Activated T-cell treated with anti-CD3 and anti-CD28 coated beads, Interleukin-2, amount 50 U/mL, for 24 hours (primary cell): ENCODE data around the gene ATXN1.

Experiments
- DNase-seq: peaks from one replicate; pipeline ENCODE4 v3.0.0-alpha.2; 2020
- H3K27ac Mint-ChIP-seq: 2 replicates; pipeline ENCODE4 v1.8.0; 2020; ENCODE audit warnings: mild to moderate bottlenecking, mixed read lengths
- H3K27me3 Mint-ChIP-seq: 2 replicates; pipeline ENCODE4 v1.8.0; 2020; ENCODE audit warnings: mixed read lengths
- H3K36me3 Mint-ChIP-seq: 2 replicates; pipeline ENCODE4 v1.8.0; 2020; ENCODE audit warnings: low read depth, mixed read lengths
- H3K4me1 Mint-ChIP-seq: 2 replicates; pipeline ENCODE4 v1.8.0; 2020; ENCODE audit warnings: low read depth, mixed read lengths
- H3K4me3 Mint-ChIP-seq: 2 replicates; pipeline ENCODE4 v1.8.0; 2020; ENCODE audit warnings: mild to moderate bottlenecking, moderate library complexity, mixed read lengths
- H3K9me3 Mint-ChIP-seq: 2 replicates; pipeline ENCODE4 v1.8.0; 2020; ENCODE audit warnings: mixed read lengths

The ATXN1 gene

GRCh38 chr6:16331384-16332174 lies 429.7 kb downstream of the ATXN1 start:
- Mint-ChIP-seq H3K4me1 (peaks cover 7% of the 10 kb centered on the region), H3K4me3 (no peak overlapping the region), H3K27me3 (no peaks in the 10 kb centered on the region), H3K36me3 (peaks cover 21% of the 10 kb centered on the region), H3K9me3 (no peaks in the 10 kb centered on the region), H3K27ac (no peak overlapping the region)
- DNase-seq, result peak; percentile 64

- Mint-ChIP-seq H3K4me3 (no peak overlapping the region), H3K9me3 (no peaks in the 10 kb centered on the region)
- DNase-seq, result no peak
These were observed 432.0 kb downstream of the ATXN1 start for GRCh38 chr6:16329233-16329632.

GRCh38 chr6:16327777-16328325 lies 433.4 kb downstream of the ATXN1 start:
- Mint-ChIP-seq H3K4me3 (no peak overlapping the region), H3K36me3 (peaks cover 31% of the 10 kb centered on the region), H3K4me1 (peaks cover 27% of the 10 kb centered on the region)

More at GRCh38 chr6:16329233-16329632, 432.0 kb downstream of the ATXN1 start:
- Mint-ChIP-seq H3K27ac (no peak overlapping the region), H3K27me3 (no peaks in the 10 kb centered on the region), H3K4me1 (peaks cover 16% of the 10 kb centered on the region), H3K36me3 (peaks cover 30% of the 10 kb centered on the region)

GRCh38 chr6:16326971-16327776 lies 434.1 kb downstream of the ATXN1 start:
- Mint-ChIP-seq H3K9me3 (no peaks in the 10 kb centered on the region), H3K27me3 (no peaks in the 10 kb centered on the region), H3K4me1 (peaks cover 34% of the 10 kb centered on the region), H3K27ac (no peak overlapping the region), H3K36me3 (peaks cover 35% of the 10 kb centered on the region), H3K4me3 (no peak overlapping the region)
- DNase-seq, result no peak

More at GRCh38 chr6:16327777-16328325, 433.4 kb downstream of the ATXN1 start:
- no peaks in the 10 kb centered on the region for H3K27me3 Mint-ChIP-seq
- no peaks in the 10 kb centered on the region for H3K9me3 Mint-ChIP-seq
- no peak for DNase-seq
- no peak overlapping the region for H3K27ac Mint-ChIP-seq

- Mint-ChIP-seq H3K36me3 (peaks cover 35% of the 10 kb centered on the region), H3K4me3 (no peak overlapping the region), H3K27me3 (no peaks in the 10 kb centered on the region), H3K9me3 (no peaks in the 10 kb centered on the region), H3K27ac (no peak overlapping the region), H3K4me1 (peaks cover 40% of the 10 kb centered on the region)
- no peak for DNase-seq
These were observed 434.7 kb downstream of the ATXN1 start for GRCh38 chr6:16326531-16326930.

GRCh38 chr6:16324606-16325225 lies 436.5 kb downstream of the ATXN1 start:
- Mint-ChIP-seq H3K36me3 (peaks cover 35% of the 10 kb centered on the region), H3K27ac (peak overlapping the region; percentile 76), H3K9me3 (no peaks in the 10 kb centered on the region), H3K4me1 (peaks cover 56% of the 10 kb centered on the region), H3K4me3 (no peak overlapping the region), H3K27me3 (no peaks in the 10 kb centered on the region)
- no peak for DNase-seq

GRCh38 chr6:16324184-16324583 lies 437.1 kb downstream of the ATXN1 start:
- Mint-ChIP-seq H3K4me1 (peaks cover 62% of the 10 kb centered on the region), H3K27ac (peak overlapping the region; percentile 97), H3K36me3 (peaks cover 35% of the 10 kb centered on the region), H3K4me3 (no peak overlapping the region), H3K9me3 (no peaks in the 10 kb centered on the region), H3K27me3 (no peaks in the 10 kb centered on the region)
- no peak for DNase-seq

GRCh38 chr6:16322666-16323312 lies 438.5 kb downstream of the ATXN1 start:
- Mint-ChIP-seq H3K4me3 (peak overlapping the region; percentile 53), H3K9me3 (no peaks in the 10 kb centered on the region), H3K36me3 (peaks cover 33% of the 10 kb centered on the region), H3K4me1 (peaks cover 76% of the 10 kb centered on the region), H3K27ac (peak overlapping the region; percentile 97), H3K27me3 (no peaks in the 10 kb centered on the region)
- peak; percentile 80 for DNase-seq

- Mint-ChIP-seq H3K4me1 (peaks cover 85% of the 10 kb centered on the region), H3K9me3 (no peaks in the 10 kb centered on the region), H3K27me3 (no peaks in the 10 kb centered on the region), H3K4me3 (no peak overlapping the region), H3K27ac (peak overlapping the region; percentile 97), H3K36me3 (peaks cover 24% of the 10 kb centered on the region)
- DNase-seq, result no peak
These were observed 439.4 kb downstream of the ATXN1 start for GRCh38 chr6:16321826-16322225.

- no peaks in the 10 kb centered on the region for H3K27me3 Mint-ChIP-seq
- no peak overlapping the region for H3K4me3 Mint-ChIP-seq
- DNase-seq, result no peak
- no peaks in the 10 kb centered on the region for H3K9me3 Mint-ChIP-seq
- H3K27ac Mint-ChIP-seq, result peak overlapping the region; percentile 97
- peaks cover 19% of the 10 kb centered on the region for H3K36me3 Mint-ChIP-seq
- peaks cover 88% of the 10 kb centered on the region for H3K4me1 Mint-ChIP-seq
These were observed 439.9 kb downstream of the ATXN1 start for GRCh38 chr6:16321341-16321710.

- Mint-ChIP-seq H3K9me3 (no peaks in the 10 kb centered on the region), H3K27me3 (no peaks in the 10 kb centered on the region), H3K36me3 (peaks cover 14% of the 10 kb centered on the region), H3K4me1 (peaks cover 88% of the 10 kb centered on the region), H3K4me3 (peak overlapping the region; percentile 63), H3K27ac (peak overlapping the region; percentile 91)
- peak; percentile 25 for DNase-seq
These were observed 440.5 kb downstream of the ATXN1 start for GRCh38 chr6:16320533-16321340.

GRCh38 chr6:16319813-16320532 lies 441.3 kb downstream of the ATXN1 start:
- peak overlapping the region; percentile 63 for H3K4me3 Mint-ChIP-seq
- peak; percentile 81 for DNase-seq
- H3K27ac Mint-ChIP-seq, result peak overlapping the region; percentile 91
- H3K9me3 Mint-ChIP-seq, result no peaks in the 10 kb centered on the region
- H3K36me3 Mint-ChIP-seq, result peaks cover 8% of the 10 kb centered on the region
- H3K27me3 Mint-ChIP-seq, result no peaks in the 10 kb centered on the region
- peaks cover 81% of the 10 kb centered on the region for H3K4me1 Mint-ChIP-seq
